Endothelial cell of hepatic sinusoid (primary cell): ENCODE data around the gene TMX4.
"Not testable (repeated sequence)": the region's sequence is repeated elsewhere in the genome, so short reads cannot be mapped to it uniquely, and the experiment has no call there.

Experiments
- in situ Hi-C: cut with HindIII; loops from 2 replicates; pipeline ENCODE4 v1.10.0; 2017; ENCODE audit warnings: low sequenced_read_pairs

Gene TMX4

GRCh38 chr20:8019246-8019997, at the start of gene TMX4:
Gene TMX4 (minus strand): TSS chr20:8019761. CDS start chr20:8019613, 148 bp downstream.
- in situ Hi-C loops, result loop anchor here (5.0 kb wide), 1 partner anchor 37 kb away; no protein-coding TSS in a partner anchor

GRCh38 chr20:8067082-8067481, 47.5 kb upstream of the TMX4 start:
- in situ Hi-C loops, result no loop called here

GRCh38 chr20:8066662-8067061, 47.1 kb upstream of the TMX4 start:
- in situ Hi-C loops, result no loop called here

GRCh38 chr20:8065691-8066090, 46.1 kb upstream of the TMX4 start:
- in situ Hi-C loops, result no loop called here

- in situ Hi-C loops, result no loop called here
These were observed 43.2 kb upstream of the TMX4 start for GRCh38 chr20:8062756-8063155.

GRCh38 chr20:8061861-8062518, 42.4 kb upstream of the TMX4 start:
- in situ Hi-C loops, result no loop called here

- in situ Hi-C loops, result no loop called here
These were observed 41.4 kb upstream of the TMX4 start for GRCh38 chr20:8060977-8061376.

GRCh38 chr20:8057871-8058270, 38.3 kb upstream of the TMX4 start:
- in situ Hi-C loops, result no loop called here

- in situ Hi-C loops, result no loop called here
These were observed 35.5 kb upstream of the TMX4 start for GRCh38 chr20:8055096-8055495.

- in situ Hi-C loops, result no loop called here
These were observed 30.7 kb upstream of the TMX4 start for GRCh38 chr20:8050157-8050837.

- in situ Hi-C loops, result no loop called here
These were observed 29.7 kb upstream of the TMX4 start for GRCh38 chr20:8049310-8049709.

GRCh38 chr20:8045946-8046345, 26.4 kb upstream of the TMX4 start:
- in situ Hi-C loops, result no loop called here

GRCh38 chr20:8043687-8044282, 24.2 kb upstream of the TMX4 start:
- in situ Hi-C loops, result no loop called here

GRCh38 chr20:8039042-8039441, 19.5 kb upstream of the TMX4 start:
- in situ Hi-C loops, result loop anchor here (5.0 kb wide), 2 partner anchors 78 to 683 kb away; no protein-coding TSS in a partner anchor

- in situ Hi-C loops, result loop anchor here (5.0 kb wide), 2 partner anchors 81 to 686 kb away; no protein-coding TSS in a partner anchor
These were observed 17.2 kb upstream of the TMX4 start for GRCh38 chr20:8036771-8037170.

GRCh38 chr20:8033151-8033841, 13.7 kb upstream of the TMX4 start:
- in situ Hi-C loops, result no loop called here

- in situ Hi-C loops, result no loop called here
These were observed 12.9 kb upstream of the TMX4 start for GRCh38 chr20:8032499-8032898.

GRCh38 chr20:8031539-8031938, 12.0 kb upstream of the TMX4 start:
- in situ Hi-C loops, result not testable (repeated sequence)

GRCh38 chr20:8021541-8022269, 2.1 kb upstream of the TMX4 start:
- in situ Hi-C loops, result no loop called here
